ENCODE results near the gene ME1.

GRCh38 chr6:83199863-83200225 lies 231.0 kb downstream of the ME1 start:
- no peak for TF ChIP-seq TAF1 (IDR thresholded peaks at IDR 0.05; ENCODE audit: low read depth)
- no peak for TF ChIP-seq EP300 (IDR thresholded peaks at IDR 0.05; ENCODE audit: borderline replicate concordance)
- no peak for TF ChIP-seq MAX (IDR thresholded peaks at IDR 0.05)
- no peak for TF ChIP-seq REST (IDR thresholded peaks at IDR 0.05; ENCODE audit: low read depth)
- no peak for TF ChIP-seq YY1 (IDR thresholded peaks at IDR 0.05; ENCODE audit: low read depth)
- no peak for TF ChIP-seq FOXM1 (IDR thresholded peaks at IDR 0.05; ENCODE audit: borderline replicate concordance, low read depth)
